Measurements from ENCODE around the gene TEAD3.
"Not testable (repeated sequence)": the region's sequence is repeated elsewhere in the genome, so short reads cannot be mapped to it uniquely, and the experiment has no call there.

The TEAD3 gene

GRCh38 chr6:35519313-35520015 lies 22.6 kb upstream of the TEAD3 start:
- H3K4me3 ChIP-seq (ENCODE audit: low read depth, low read length): no peak overlapping the region
- TF ChIP-seq, protein P1, sequence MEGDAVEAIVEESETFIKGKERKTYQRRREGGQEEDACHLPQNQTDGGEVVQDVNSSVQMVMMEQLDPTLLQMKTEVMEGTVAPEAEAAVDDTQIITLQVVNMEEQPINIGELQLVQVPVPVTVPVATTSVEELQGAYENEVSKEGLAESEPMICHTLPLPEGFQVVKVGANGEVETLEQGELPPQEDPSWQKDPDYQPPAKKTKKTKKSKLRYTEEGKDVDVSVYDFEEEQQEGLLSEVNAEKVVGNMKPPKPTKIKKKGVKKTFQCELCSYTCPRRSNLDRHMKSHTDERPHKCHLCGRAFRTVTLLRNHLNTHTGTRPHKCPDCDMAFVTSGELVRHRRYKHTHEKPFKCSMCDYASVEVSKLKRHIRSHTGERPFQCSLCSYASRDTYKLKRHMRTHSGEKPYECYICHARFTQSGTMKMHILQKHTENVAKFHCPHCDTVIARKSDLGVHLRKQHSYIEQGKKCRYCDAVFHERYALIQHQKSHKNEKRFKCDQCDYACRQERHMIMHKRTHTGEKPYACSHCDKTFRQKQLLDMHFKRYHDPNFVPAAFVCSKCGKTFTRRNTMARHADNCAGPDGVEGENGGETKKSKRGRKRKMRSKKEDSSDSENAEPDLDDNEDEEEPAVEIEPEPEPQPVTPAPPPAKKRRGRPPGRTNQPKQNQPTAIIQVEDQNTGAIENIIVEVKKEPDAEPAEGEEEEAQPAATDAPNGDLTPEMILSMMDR (IDR thresholded peaks at IDR 0.05; ENCODE audit: borderline replicate concordance, insufficient read depth, low read depth, low read length): no peak

GRCh38 chr6:35518566-35519312 lies 21.9 kb upstream of the TEAD3 start:
- TF ChIP-seq, protein P1 (IDR thresholded peaks at IDR 0.05; ENCODE audit: borderline replicate concordance, insufficient read depth, low read depth, low read length): no peak
- no peak overlapping the region for H3K4me3 ChIP-seq (ENCODE audit: low read depth, low read length)

DNA sequence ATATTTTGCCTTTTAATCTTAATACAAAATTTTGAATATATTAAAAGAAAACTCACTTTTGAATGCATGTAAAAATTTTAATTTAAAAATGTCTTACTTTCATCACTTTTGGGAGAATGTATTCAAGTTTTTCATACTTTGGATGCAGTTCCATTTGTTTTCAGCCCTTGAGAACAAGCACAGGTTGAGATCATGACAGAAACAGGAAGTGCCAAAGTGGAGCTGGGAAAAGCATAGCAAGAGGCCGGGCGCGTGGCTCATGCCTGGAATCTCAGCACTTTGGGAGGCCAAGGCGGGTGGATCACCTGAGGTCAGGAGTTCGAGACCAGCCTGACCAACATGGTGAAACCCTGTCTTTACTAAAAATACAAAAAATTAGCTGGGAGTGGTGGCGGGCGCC lies 21.1 kb upstream of the TEAD3 start:
- not testable (repeated sequence) for H3K4me3 ChIP-seq (ENCODE audit: low read depth, low read length)

DNA sequence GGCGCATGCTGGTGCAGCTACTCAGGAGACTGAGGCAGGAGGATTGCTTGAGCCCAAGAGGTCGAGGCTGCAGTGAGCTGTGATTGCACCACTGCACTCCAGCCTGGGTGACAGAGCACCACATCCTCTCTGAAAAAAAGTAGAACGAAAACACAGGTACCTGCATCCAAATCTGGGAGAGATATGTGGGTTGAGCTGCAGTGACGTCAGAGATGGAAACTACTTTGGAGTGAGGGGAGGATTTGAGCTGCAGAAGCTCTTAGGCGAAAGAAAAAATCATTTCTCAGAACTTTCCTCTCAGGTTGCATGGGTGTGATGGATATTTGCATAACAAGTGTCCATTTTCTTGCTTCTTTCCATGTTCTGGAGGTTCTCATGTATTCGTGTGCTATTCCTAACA lies 19.8 kb upstream of the TEAD3 start:
- TF ChIP-seq, protein P1 (IDR thresholded peaks at IDR 0.05; ENCODE audit: borderline replicate concordance, insufficient read depth, low read depth, low read length): no peak
- no peak overlapping the region for H3K4me3 ChIP-seq (ENCODE audit: low read depth, low read length)

GRCh38 chr6:35515939-35516338 lies 19.1 kb upstream of the TEAD3 start:
- H3K4me3 ChIP-seq (ENCODE audit: low read depth, low read length): not testable (repeated sequence)

- no peak overlapping the region for H3K4me3 ChIP-seq (ENCODE audit: low read depth, low read length)
- TF ChIP-seq, protein P1 (IDR thresholded peaks at IDR 0.05; ENCODE audit: borderline replicate concordance, insufficient read depth, low read depth, low read length): no peak
These were observed 17.7 kb upstream of the TEAD3 start for GRCh38 chr6:35514587-35514986.

- H3K4me3 ChIP-seq (ENCODE audit: low read depth, low read length): no peak within 1 kb of the TSS
- TF ChIP-seq, protein P1 (IDR thresholded peaks at IDR 0.05; ENCODE audit: borderline replicate concordance, insufficient read depth, low read depth, low read length): no peak
These were observed 15.9 kb upstream of the TEAD3 start, which contains the start of gene TULP1 for GRCh38 chr6:35512740-35513139. Gene TULP1 (minus strand): TSS chr6:35512896. CDS start chr6:35512858, 38 bp downstream.

DNA sequence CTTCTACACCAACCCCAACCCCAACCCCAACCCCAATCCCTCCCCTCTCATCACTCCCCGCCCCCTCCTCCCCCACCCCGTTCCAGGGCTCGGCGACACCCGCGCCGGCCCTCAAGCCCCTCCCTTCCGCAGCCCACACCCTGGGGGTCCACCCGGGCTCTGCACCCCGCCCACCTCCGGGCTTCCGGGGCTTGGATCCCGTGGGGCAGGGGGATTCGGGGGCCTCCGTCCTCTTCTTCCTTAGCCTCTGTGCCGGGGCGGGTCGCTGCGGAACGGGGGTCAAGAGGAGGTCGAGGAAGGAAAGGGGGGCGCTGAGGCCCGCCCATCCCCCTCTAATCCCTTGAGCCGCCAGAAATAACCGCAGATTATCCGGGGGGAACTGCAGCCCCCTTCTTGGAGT lies 15.1 kb upstream of the TEAD3 start:
- TF ChIP-seq, protein P1 (IDR thresholded peaks at IDR 0.05; ENCODE audit: borderline replicate concordance, insufficient read depth, low read depth, low read length): no peak
- no peak overlapping the region for H3K4me3 ChIP-seq (ENCODE audit: low read depth, low read length)
